ENCODE measurements around the gene MYO15A. TPM values are rescaled to one million over a fixed set of nuclear protein-coding genes. Genes with fewer than 3 reads are reported as not detected.

Gene MYO15A
- total RNA-seq: 0.21 TPM

DNA sequence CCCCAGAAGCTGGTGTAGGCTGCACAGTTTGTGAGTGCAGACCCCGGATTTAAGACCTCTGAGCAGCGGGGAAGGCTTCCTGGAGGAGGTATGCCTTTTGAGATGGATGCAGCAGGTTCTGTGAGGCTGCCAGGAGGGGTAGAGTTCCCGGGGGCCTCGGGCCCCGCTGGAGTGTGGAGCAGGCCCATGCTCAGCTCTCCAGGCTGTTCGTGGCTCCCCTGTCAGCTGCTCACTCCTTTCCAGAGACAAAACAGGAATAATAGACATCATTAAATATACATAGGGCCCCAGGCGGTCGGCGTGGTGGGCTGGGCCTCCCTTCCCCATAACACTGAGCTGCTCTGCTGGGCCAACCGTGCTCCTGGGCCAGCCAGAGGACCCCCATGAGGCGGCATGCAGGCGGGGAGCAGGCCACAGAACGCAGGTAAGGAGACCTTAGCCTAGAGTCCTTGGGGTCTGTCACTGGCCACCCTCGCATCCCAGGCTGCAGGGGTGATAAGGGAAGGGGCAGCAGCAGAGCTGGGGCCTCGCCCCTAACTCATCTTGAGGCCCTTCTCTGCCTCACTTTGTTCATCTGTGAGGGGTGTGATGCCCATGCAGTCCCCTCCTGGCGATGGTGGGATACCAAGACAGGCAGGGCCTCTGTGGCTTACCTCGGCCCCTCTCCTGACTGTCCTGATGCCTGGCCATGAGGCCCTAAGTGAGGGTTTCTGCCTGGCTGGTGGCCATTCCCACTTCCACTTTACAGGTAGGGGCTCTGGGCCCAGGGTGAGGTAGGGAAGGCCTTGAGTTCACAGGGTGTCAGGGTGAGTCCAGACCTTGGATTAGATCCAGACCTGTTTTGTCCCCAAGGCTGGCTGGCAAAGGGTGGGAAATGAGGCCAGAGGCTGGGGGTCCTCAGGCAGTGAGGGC is at the start of gene MYO15A:
MYO15A (plus strand) TSS at position 356 of the 912 bp plus-strand sequence. CDS start 10,045 bp downstream, outside the sequence.
- DNase-seq: no peak

- no peak for DNase-seq
Measured at GRCh38 chr17:18059283-18059682, 49.3 kb upstream of the MYO15A start.

DNA sequence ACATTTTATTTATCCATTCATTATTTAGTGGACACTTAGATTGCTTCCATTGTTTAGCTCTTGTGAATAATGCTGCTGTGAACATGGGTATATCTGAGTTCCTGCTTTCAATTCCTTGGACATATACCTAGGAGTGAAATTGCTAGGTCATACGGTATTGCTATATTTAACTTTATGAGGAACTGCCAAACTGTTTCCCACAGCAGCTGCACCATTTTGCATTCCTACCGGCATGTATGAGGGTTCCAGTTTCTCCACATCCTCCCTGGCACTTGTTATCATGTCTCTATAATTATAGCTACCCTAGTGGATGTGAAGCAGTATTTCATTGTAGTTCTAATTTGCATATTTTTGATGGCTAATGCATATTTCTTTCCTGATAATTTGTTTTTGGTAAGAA is 44.5 kb upstream of the MYO15A start:
- DNase-seq: no peak

DNA sequence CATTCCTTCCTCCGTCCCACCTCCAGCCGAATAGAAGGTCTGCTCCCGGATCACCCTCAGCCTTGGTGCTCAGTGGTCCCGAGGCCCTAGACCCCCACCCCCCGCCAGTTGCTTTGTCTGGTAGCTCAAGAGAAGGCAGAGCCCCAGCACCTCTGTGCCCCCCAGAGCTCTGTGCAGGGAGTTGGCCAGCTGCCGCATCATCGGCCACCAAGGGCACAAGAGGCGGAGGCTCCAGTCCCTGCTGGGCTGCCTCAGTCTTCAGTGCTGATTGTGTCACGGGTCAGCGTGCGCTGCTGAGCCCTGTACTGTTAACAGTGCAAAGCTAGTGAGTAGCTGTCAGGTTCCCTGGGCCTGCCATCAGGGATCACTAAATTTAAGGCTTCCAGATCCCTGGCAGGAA is 43.0 kb upstream of the MYO15A start:
- DNase-seq: no peak

DNA sequence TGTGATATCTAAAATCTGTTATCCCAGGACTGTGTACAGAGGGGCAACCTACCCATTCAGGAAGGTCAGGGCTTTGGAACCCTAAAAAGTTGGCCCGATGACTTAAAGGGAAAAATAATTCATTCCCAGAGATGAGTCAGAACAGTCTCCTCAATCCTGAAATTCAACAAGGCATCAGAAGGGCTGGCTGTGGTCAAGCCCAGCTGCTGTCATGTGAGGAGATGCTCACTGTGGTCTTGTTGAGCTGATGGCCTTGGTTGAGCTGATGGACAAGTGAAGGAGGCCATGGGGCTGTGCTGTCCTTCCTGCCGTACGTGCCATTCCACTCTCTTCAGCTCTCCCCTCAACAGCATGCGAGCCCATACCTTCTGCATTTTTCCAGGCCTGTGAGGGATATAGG is 41.7 kb upstream of the MYO15A start:
- DNase-seq: no peak

- DNase-seq: no peak
Measured at GRCh38 chr17:18069101-18069500, 39.5 kb upstream of the MYO15A start.

GRCh38 chr17:18070861-18071340 is 37.7 kb upstream of the MYO15A start:
- peak; percentile 57 for DNase-seq

- DNase-seq: no peak
Measured at GRCh38 chr17:18071751-18072150, 36.8 kb upstream of the MYO15A start.

GRCh38 chr17:18074566-18075272 is 33.8 kb upstream of the MYO15A start:
- DNase-seq: no peak

DNA sequence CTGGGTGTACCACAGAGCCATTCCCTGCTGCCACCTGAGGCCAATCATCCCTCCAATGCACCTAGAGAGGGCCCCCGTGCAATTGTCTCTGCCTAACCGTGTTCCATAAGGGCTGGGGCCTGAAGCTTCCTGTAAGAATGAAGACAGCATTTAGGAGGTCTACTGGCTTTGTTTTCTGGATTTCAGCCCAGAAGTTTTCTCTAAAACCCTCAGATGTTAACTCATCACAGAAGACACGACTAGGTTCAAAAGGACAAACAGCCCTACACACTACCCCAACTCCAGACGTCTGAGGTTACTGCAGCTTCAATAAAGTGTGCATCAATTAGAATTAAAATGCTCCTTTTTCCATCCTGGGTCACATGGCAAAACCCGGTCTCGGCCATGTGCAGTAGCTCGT is 31.6 kb upstream of the MYO15A start:
- peak; percentile 68 for DNase-seq

- DNase-seq: no peak
Measured at GRCh38 chr17:18079543-18079942, 29.0 kb upstream of the MYO15A start.

DNA sequence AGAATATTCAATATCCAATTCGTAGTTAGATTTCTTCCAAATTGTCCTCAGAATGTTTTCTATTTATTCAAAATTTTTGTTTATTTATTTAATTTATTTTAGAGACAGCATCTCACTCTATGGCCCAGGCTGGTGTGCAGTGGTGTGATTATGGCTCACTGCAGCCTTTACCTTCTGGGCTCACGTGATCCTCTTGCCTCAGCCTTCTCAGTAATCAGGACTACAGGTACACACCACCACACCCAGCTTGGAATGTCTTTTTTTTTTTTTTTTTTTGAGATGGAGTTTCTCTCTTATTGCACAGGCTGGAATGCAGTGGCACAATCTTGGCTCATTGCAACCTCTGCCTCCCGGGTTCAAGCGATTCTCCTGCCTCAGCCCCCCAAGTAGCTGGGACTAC is 24.3 kb upstream of the MYO15A start:
- DNase-seq: no peak

GRCh38 chr17:18087610-18088491 is 20.7 kb upstream of the MYO15A start, which contains the start of gene DRG2:
TSS of gene DRG2 (plus strand) at chr17:18087948. CDS start at chr17:18088024, 76 bp downstream.
- DNase-seq: peak; percentile 96

- no peak for DNase-seq
Measured at GRCh38 chr17:18089613-18090012, 18.9 kb upstream of the MYO15A start.

- peak; percentile 70 for DNase-seq
Measured at GRCh38 chr17:18093616-18094408, 14.7 kb upstream of the MYO15A start.

DNA sequence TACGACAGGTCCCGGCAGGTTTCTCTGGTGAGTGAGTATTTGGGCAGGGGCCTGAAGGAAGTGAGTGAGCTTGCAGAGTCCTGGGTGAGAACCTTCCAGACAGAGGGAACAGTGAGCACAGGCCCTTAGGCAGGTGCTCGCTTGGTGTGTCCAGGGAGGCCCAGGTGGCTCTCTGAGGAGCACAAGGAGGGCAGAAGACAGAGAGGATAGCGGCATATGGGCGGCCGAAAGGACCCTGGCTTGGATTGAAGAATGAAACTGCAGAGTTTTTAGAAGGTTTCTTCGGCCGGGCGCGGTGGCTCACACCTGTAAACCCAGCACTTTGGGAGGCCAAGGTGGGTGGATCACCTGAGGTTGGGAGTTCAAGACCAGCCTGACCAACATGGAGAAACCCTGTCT is 14.1 kb upstream of the MYO15A start:
- no peak for DNase-seq

- no peak for DNase-seq
Measured at GRCh38 chr17:18099516-18099915, 9.0 kb upstream of the MYO15A start.

GRCh38 chr17:18100616-18101015 is 7.9 kb upstream of the MYO15A start:
- no peak for DNase-seq

- no peak for DNase-seq
Measured at GRCh38 chr17:18101828-18102227, 6.7 kb upstream of the MYO15A start.

DNA sequence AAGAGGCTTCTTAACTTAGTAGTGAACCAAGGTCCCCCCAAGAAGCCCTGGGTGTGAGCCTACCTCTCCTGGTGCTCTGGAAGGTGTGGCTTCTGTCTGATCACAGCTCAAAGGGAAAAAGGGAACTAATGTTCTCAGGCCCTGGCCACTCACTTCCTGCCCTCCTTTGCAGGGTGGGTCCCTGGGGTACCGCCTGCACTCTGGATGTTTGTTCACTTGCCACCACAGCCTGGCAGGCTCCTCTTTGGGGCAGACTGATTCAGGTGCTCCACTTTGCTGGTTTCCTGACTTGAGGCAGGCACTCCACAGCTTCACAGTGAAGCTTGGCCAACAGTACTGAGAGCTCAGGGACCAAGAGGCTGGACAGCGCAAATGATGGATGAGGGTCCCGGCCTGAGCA is 5.9 kb upstream of the MYO15A start:
- DNase-seq: no peak

DNA sequence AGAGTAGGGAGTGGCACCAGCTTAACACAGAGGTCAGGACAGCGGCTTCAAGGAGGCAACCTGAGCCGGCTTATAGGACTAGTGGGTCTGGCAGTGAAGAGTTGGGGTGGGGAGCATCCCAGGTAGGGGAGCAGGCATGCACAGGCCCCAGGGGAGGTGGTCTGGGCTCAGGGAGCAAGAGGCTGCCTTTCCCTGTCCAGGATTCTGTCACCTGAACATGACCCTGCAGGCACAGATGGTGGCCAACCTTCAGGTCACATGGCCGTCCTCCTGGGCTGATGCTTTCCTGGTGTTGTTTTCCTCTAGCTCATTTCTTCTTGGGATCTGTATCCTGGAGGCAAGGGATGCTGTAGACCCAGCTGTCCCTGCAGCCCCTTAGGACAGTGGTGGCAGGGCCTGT is 3.5 kb upstream of the MYO15A start:
- DNase-seq: no peak
